Lung (tissue), 12 donors: Measurements from ENCODE around the gene ALKBH2. TPM values are rescaled to one million over a fixed set of nuclear protein-coding genes. Genes with fewer than 3 reads are reported as not detected.
A peak's percentile ranks its signal among the peaks of the same experiment; 100 is the strongest.

Experiments used
- ATAC-seq: fragments of 200-7000 bp; cut with Tn5 transposase; one replicate; pipeline ENCODE4 v1.9.1; 2020; ENCODE audit warnings: moderate number of reproducible peaks; ENCODE audit not compliant: insufficient read depth, low FRiP score
- DNase-seq, 3 donors: peaks; one replicate each; pipeline ENCODE4 v3.0.0-alpha.2; 2013 to 2017
- H3K27ac ChIP-seq, 2 donors: one replicate each; pipeline ENCODE4 v1.5.1; 2013; ENCODE audit warnings: mild to moderate bottlenecking in 2 of 2, moderate library complexity in 2 of 2, control low read depth in 1 of 2, inconsistent platforms in 1 of 2, low read depth in 1 of 2, low read length in 1 of 2
- H3K27me3 ChIP-seq, 3 donors: one replicate each; pipeline ENCODE4 v1.5.1; 2013; ENCODE audit warnings: low read length in 2 of 3; ENCODE audit not compliant: control insufficient read depth in 3 of 3, insufficient read depth in 3 of 3
- H3K36me3 ChIP-seq, 4 donors: one replicate each; pipeline ENCODE4 v1.5.1; 2013; ENCODE audit warnings: low read length in 4 of 4, mild to moderate bottlenecking in 1 of 4, moderate library complexity in 1 of 4; ENCODE audit not compliant: control insufficient read depth in 4 of 4, insufficient read depth in 4 of 4
- H3K4me1 ChIP-seq, 5 donors: one replicate each; pipeline ENCODE4 v1.5.1; 2013; ENCODE audit warnings: low read length in 5 of 5, mild to moderate bottlenecking in 2 of 5, moderate library complexity in 1 of 5; ENCODE audit not compliant: control insufficient read depth in 5 of 5, insufficient read depth in 5 of 5
- H3K4me3 ChIP-seq: one replicate; pipeline ENCODE4 v1.5.1; 2013; ENCODE audit warnings: mild to moderate bottlenecking, control low read depth, moderate library complexity
- H3K9ac ChIP-seq, 2 donors: one replicate each; pipeline ENCODE4 v1.5.1; 2013; ENCODE audit warnings: low read length in 2 of 2, control low read depth in 1 of 2; ENCODE audit not compliant: insufficient read depth in 1 of 2
- H3K9me3 ChIP-seq, 4 donors: one replicate each; pipeline ENCODE4 v1.5.1; 2013; ENCODE audit warnings: low read length in 3 of 4, mild to moderate bottlenecking in 1 of 4, moderate library complexity in 1 of 4; ENCODE audit not compliant: control insufficient read depth in 4 of 4, insufficient read depth in 3 of 4
- WGBS, 2 donors: extraction: QIAGEN DNeasy Blood & Tissue Kit; methylation state at CpG; one replicate each; pipeline ENCODE4 v1.1.7; 2013; 5-methylcytosine and 5-hydroxymethylcytosine counted together
- polyA plus RNA-seq, 2 donors: library from polyadenylated mRNA; stranded (reverse); fragments of 200-250 nt; gene quantifications; one replicate each; pipeline ENCODE4 v1.2.1, GENCODE V29; 2013
- total RNA-seq, 2 donors: library from RNA; depleted of rRNA in 1 of 2; stranded (reverse); fragments of >200 nt in 1 of 2; gene quantifications; one replicate each; pipeline ENCODE4 v1.2.1, GENCODE V29; 2014 to 2021
- TF ChIP-seq, protein P1 (sequence below): IDR thresholded peaks from 2 replicates; pipeline ENCODE4 v1.5.1; 2012; ENCODE audit warnings: mild to moderate bottlenecking; ENCODE audit errors: control extremely low read depth, extremely low read depth
- donor health status: control.
- donor health status: control.
- donor health status: Bipolar disorder and iron deficiency.
- donor health status: healthy.
- donor health status: DM: yes; HTN: yes; CAD: no.

ALKBH2 gene
- total and polyA plus RNA-seq, 4 donors = 10.7 to 42.5 (median 19.1) TPM

DNA sequence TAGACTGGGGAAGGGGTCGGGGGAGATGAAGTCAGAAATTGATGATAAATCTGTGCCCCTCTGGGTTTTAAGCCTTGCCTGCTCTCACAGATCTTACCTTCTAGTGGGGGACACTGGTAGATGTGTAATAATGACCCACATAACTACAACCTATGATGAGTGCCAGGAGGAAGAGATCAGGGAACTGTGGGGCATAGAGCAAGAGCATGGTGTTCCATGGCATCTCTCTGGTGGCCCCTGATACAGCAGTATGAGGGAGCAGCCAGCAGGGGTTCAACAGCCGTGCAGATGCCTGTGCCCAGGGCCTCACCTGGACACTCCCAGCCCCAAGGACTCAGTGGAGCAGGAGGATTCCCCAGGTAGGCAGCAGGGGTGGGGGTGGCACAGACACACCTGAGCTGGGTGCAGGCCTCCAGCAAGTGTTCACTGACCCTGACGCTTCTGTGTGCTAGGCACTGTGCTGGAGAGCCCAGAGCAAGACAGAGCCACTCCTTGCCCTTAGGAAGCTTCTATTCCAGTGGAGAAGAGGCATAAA, 28.1 kb upstream of the ALKBH2 start:
- H3K4me3 ChIP-seq = no peak overlapping the region
- H3K27ac ChIP-seq = no peak overlapping the region
- no peak for DNase-seq
- no peaks in the 10 kb centered on the region for H3K36me3 ChIP-seq
- ATAC-seq = no peak
- H3K9ac ChIP-seq = no peak overlapping the region
- TF ChIP-seq, protein P1, sequence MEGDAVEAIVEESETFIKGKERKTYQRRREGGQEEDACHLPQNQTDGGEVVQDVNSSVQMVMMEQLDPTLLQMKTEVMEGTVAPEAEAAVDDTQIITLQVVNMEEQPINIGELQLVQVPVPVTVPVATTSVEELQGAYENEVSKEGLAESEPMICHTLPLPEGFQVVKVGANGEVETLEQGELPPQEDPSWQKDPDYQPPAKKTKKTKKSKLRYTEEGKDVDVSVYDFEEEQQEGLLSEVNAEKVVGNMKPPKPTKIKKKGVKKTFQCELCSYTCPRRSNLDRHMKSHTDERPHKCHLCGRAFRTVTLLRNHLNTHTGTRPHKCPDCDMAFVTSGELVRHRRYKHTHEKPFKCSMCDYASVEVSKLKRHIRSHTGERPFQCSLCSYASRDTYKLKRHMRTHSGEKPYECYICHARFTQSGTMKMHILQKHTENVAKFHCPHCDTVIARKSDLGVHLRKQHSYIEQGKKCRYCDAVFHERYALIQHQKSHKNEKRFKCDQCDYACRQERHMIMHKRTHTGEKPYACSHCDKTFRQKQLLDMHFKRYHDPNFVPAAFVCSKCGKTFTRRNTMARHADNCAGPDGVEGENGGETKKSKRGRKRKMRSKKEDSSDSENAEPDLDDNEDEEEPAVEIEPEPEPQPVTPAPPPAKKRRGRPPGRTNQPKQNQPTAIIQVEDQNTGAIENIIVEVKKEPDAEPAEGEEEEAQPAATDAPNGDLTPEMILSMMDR = no peak
- H3K9me3 ChIP-seq = no peaks in the 10 kb centered on the region
- no peaks in the 10 kb centered on the region for H3K27me3 ChIP-seq
- peaks cover 0 to 8% (median 0%) of the 10 kb centered on the region in 5 donors for H3K4me1 ChIP-seq
- WGBS, 2 donors = 91 to 94% methylated on average over 3 of the region's 3 CpGs

DNA sequence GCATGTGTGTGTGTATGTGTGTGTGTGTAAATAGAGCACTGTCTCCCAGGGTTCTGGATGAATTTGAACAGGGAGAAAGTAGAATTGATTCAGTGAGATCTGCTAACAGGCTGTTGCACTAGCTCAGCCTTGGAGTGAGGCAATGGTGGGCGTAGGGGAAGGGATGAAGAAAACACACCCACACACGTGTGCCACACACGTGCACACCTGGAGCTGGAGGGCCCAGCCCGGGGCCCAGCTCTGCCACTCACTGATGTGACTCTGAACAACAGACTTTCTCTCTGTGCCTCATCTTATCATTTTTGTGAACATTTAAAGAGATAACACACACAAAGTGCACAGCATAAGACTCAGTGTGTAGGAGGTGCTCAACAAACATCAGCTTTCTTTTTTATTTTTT, 27.3 kb upstream of the ALKBH2 start:
- Histone ChIP-seq H3K9me3 (no peaks in the 10 kb centered on the region), H3K4me3 (no peak overlapping the region), H3K9ac (no peak overlapping the region), H3K27me3 (no peaks in the 10 kb centered on the region), H3K4me1 (peaks cover 0 to 11% (median 3%) of the 10 kb centered on the region in 5 donors), H3K36me3 (no peaks in the 10 kb centered on the region), H3K27ac (peak overlapping the region in 1 of 2 donors; percentile 35)
- WGBS, 2 donors = 90 to 92% methylated on average over 4 of the region's 4 CpGs
- ATAC-seq (no peak), DNase-seq (no peak)
- TF ChIP-seq, protein P1 = no peak

DNA sequence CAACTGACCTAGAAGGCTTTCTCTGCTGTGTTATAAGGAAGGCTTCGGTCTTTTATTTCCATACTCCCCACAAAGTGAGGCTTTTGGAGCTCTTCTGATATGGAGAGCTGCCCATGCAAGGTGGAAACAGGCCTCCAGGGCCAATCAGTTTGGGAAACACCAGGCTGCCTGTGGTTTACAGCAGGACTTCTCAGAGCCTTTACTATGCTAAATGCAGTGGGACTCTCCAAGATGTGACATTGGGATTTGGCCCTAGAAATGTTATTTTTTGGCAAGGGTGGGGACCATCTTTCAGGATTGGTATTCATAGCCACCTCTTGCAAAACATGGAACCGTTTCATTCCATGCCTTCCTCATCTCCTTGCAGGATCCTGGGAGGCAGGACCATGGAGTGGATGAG, 26.8 kb upstream of the ALKBH2 start:
- Histone ChIP-seq H3K9me3 (no peaks in the 10 kb centered on the region), H3K36me3 (no peaks in the 10 kb centered on the region), H3K9ac (no peak overlapping the region), H3K27ac (no peak overlapping the region), H3K27me3 (no peaks in the 10 kb centered on the region), H3K4me3 (no peak overlapping the region), H3K4me1 (peaks cover 0 to 11% (median 4%) of the 10 kb centered on the region in 5 donors)
- TF ChIP-seq, protein P1 = no peak
- WGBS, 2 donors = 85 to 89% methylated on average over 2 of the region's 2 CpGs
- DNase-seq (no peak), ATAC-seq (no peak)

DNA sequence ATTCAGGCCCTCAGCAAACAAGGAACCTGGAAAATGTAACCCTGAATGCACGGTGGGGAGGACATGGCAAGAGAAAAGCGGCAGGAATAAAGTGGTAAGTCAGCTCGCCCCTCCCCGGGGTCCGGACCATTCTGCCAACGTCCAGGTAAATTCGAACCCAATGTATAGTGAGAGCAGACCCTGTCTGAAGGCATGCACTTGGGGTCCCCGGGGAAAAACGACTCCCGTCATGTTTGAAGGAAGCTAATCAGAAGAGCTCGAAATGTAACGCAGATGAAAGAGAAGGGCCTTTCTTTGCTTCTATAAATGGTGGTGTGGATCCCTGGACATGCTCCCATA, 23.3 kb upstream of the ALKBH2 start:
- TF ChIP-seq, protein P1 = no peak
- no peak for ATAC-seq
- Histone ChIP-seq H3K36me3 (no peaks in the 10 kb centered on the region), H3K9me3 (no peaks in the 10 kb centered on the region), H3K4me1 (peaks cover 0 to 14% (median 9%) of the 10 kb centered on the region in 5 donors), H3K9ac (no peak overlapping the region), H3K27me3 (no peaks in the 10 kb centered on the region), H3K4me3 (no peak overlapping the region), H3K27ac (peak overlapping the region; percentile 66 to 92)
- DNase-seq = no peak
- 87 to 90% methylated on average over 12 of the region's 12 CpGs for WGBS, 2 donors
